Activated naive CD4-positive, alpha-beta T cell treated with anti-CD3 and anti-CD28 coated beads, Interleukin-2, amount 50 U/mL, for 72 hours (primary cell): Measurements from ENCODE around the gene WRAP53. TPM values are rescaled to one million over a fixed set of nuclear protein-coding genes. Genes with fewer than 3 reads are reported as not detected.

Experiments used
- ATAC-seq, 2 donors: fragments of 150-1000 bp; cut with Tn5 transposase; 2 replicates each; pipeline ENCODE4 v1.10.0; 2021; ENCODE audit warnings: mild to moderate bottlenecking in 2 of 2, moderate library complexity in 2 of 2
- DNase-seq, 2 donors: peaks; one replicate each; pipeline ENCODE4 v3.0.0; 2021 to 2022; ENCODE audit warnings: low spot score in 2 of 2
- H3K27ac Mint-ChIP-seq, 2 donors: one replicate each; pipeline ENCODE4 v1.8.0; 2022; ENCODE audit warnings: mild to moderate bottlenecking in 2 of 2, mixed read lengths in 2 of 2
- H3K36me3 Mint-ChIP-seq, 2 donors: one replicate each; pipeline ENCODE4 v1.8.0; 2022; ENCODE audit warnings: mixed read lengths in 2 of 2
- H3K9me3 Mint-ChIP-seq, 2 donors: one replicate each; pipeline ENCODE4 v1.8.0; 2022; ENCODE audit warnings: mixed read lengths in 2 of 2
- total RNA-seq, 2 donors: library from RNA; stranded (reverse); gene quantifications; one replicate each; pipeline ENCODE4 v1.2.3, GENCODE V29; 2022

The WRAP53 gene
- total RNA-seq, 2 donors from 2014 or later, result 16.4 to 23.5 TPM

DNA sequence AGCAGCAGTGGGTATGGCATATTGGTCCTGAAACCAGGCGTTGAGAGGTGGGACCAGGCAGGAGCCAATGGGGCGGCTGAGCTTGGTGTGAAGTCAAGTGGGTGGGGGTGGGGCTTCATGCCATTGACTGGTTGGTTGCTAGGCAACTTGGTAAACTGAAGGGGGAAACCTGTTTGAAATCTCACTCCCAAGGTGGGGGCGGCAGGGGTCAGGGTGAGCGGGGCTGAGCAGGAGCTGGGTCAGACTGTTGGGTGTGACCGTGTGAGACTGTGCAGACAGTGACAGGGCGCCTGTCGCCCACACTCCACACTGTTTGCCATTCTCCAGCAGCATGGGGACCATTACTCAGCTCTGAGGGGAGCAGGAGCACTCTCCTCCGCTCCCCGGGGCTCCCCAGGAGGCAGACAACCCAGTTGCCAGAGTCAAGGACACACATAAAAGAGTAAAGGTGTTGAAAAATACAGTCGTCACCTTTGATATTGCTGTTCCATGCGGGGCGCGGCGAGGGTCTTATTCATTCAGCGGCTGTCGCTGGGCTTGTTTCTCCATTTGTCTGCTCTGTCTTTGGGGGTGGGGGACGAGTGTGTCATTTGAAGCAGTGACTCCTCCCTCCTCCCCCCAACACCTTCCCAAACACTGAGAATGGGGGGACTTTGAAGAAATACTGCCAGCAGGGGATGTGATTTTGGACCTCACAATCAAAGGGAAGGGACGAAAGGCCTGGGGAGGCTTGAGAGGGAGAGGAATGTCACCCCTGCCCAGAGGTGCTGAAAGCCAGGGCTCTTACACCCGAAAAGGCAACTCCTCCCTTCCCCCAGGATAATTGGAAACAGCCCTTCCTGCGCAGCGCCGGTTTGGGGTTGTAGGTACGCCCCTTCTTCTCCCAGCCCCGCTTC is 15.6 kb downstream of the WRAP53 start:
- DNase-seq (no peak), ATAC-seq (peak; percentile 28 to 54)
- Mint-ChIP-seq H3K9me3 (no peaks in the 10 kb centered on the region), H3K27ac (no peak overlapping the region), H3K36me3 (peaks cover 0 to 28% of the 10 kb centered on the region in 2 donors)

DNA sequence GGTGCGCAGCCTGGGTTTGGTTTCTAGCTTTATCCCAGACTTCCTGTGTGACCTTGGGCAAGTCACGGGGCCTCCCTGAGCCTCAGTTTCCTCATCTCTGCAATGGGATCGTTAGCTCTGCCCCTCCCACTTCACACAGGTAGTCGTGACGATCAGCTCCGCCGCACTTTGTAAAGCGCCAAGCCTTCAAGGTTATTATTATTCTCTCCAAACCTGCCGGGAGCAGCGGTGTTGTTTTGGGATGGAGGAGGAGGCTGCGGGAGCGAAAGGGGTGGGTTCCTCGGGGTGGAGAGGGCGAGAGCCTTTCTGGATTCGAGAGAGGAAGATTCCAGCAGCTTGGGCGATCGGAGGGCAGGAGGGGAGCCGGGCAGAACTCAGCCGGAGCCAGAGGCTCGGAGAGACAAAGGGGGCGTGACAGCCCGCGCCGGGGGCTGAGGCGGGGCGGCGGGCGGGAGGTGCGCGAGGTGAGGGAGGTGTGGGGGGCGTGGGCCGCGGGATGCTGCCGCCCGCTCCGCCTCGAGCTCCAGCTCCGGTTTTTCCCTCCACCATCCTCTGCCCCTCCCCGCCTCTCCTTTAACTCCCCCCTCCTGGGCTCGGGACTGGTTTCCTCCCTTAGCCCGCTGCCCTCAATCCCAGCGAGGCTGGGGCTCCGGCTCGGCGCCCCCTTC is 16.5 kb downstream of the WRAP53 start, which contains the start of gene EFNB3:
EFNB3 (plus strand) TSS at position 602 of the 668 bp plus-strand sequence. CDS start 397 bp downstream, outside the sequence.
- peaks cover 0 to 28% of the 10 kb centered on the region in 2 donors for H3K36me3 Mint-ChIP-seq
- H3K27ac Mint-ChIP-seq, result no peak within 1 kb of the TSS
- ATAC-seq, result peak in 1 of 2 donors; percentile 35
- no peak for DNase-seq
- H3K9me3 Mint-ChIP-seq, result no peaks in the 10 kb centered on the region

DNA sequence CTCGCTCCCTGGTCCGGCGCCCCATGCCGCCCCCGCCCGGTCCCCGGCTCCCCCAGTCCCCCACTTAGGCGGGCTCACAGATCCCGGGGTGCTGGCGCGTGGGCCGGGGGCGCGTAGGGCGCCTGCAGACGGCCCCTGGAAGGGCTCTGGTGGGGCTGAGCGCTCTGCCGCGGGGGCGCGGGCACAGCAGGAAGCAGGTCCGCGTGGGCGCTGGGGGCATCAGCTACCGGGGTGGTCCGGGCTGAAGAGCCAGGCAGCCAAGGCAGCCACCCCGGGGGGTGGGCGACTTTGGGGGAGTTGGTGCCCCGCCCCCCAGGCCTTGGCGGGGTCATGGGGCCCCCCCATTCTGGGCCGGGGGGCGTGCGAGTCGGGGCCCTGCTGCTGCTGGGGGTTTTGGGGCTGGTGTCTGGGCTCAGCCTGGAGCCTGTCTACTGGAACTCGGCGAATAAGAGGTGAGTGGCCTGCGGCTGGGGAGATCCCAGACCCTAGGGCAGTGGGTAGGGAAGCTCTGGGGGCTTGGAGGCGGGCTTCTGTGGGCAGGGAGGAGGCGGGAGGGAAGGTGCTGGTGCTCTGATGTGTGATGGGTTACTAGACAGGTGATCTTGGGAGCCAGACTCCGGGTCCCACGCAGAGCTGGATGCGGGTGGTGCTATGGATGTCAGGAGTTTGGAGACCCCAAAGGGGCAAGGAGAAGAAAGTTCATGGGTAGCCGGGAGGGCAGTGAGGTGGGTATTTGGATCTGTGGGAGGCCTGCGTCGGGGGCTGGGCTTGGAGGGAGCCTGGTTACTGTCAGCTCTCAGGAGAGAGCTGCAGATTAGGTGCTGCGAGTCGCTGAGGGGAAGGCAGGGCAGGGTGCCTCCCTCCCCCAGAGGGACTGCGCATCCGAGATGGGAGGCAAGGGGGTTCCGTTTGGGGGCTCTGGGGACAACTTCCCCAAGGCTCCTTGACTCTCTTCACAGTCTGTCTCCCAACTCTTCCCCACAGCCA is 17.3 kb downstream of the WRAP53 start:
- H3K9me3 Mint-ChIP-seq, result no peaks in the 10 kb centered on the region
- DNase-seq (no peak), ATAC-seq (peak in 1 of 2 donors; percentile 17)
- no peak overlapping the region for H3K27ac Mint-ChIP-seq
- peaks cover 0 to 26% of the 10 kb centered on the region in 2 donors for H3K36me3 Mint-ChIP-seq

DNA sequence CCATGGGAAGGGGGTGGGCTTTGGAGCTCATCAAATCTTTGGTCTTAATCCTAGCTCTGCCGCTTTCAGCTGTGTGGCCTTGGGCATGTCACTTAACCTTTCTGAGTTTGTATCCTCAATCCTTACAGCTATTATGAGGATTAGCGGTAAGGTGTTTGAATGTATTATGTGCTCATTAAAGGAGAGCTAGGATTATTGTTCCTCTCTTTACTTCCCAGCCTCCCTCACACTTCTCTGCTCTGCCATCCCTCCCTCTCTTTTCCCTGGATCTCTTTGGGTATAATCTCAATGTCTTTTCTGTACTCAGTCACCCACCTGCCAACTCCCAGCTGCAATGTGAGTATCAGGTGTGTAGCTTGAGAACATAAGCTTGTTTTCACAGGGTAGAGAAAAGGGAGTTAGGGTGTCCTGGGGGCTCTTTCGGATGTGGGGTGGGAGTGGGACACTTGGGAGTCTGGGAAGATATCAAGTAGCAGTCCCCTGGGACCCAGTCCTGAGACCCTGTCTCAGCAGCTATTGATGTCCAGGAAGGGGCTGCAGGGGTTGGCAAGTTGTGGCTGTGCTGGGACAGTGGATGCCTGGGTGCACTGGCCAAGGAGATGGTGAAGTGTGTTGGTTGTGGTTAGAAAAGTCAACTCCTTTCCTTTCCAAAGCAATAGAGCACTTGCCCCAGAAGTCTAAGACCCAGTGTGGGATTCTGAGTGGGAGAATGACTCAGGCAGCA is 18.5 kb downstream of the WRAP53 start:
- Mint-ChIP-seq H3K27ac (no peak overlapping the region), H3K9me3 (no peaks in the 10 kb centered on the region), H3K36me3 (peaks cover 0 to 16% of the 10 kb centered on the region in 2 donors)
- ATAC-seq (no peak), DNase-seq (no peak)

DNA sequence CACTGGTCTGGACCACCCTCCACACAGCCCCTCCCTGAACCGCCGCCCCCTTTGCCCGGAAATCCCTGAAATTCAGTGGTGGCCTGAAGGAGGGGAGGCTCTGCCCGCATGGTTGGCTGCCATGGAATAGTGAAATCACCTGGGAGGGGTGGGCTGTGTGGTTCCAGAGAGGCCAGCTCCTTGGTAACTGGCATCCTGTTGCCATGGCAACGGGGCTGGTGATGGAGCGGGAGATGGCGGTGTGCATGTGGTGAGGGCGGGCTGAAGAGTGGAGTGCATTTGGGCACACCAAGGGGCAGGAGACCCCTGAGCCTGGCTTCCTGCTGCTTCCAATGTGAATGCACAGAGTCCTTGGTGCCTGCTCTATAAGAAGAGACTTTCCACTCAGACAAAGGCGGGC is 19.2 kb downstream of the WRAP53 start:
- peaks cover 0 to 12% of the 10 kb centered on the region in 2 donors for H3K36me3 Mint-ChIP-seq
- H3K9me3 Mint-ChIP-seq, result no peaks in the 10 kb centered on the region
- DNase-seq (no peak), ATAC-seq (no peak)
- H3K27ac Mint-ChIP-seq, result no peak overlapping the region

DNA sequence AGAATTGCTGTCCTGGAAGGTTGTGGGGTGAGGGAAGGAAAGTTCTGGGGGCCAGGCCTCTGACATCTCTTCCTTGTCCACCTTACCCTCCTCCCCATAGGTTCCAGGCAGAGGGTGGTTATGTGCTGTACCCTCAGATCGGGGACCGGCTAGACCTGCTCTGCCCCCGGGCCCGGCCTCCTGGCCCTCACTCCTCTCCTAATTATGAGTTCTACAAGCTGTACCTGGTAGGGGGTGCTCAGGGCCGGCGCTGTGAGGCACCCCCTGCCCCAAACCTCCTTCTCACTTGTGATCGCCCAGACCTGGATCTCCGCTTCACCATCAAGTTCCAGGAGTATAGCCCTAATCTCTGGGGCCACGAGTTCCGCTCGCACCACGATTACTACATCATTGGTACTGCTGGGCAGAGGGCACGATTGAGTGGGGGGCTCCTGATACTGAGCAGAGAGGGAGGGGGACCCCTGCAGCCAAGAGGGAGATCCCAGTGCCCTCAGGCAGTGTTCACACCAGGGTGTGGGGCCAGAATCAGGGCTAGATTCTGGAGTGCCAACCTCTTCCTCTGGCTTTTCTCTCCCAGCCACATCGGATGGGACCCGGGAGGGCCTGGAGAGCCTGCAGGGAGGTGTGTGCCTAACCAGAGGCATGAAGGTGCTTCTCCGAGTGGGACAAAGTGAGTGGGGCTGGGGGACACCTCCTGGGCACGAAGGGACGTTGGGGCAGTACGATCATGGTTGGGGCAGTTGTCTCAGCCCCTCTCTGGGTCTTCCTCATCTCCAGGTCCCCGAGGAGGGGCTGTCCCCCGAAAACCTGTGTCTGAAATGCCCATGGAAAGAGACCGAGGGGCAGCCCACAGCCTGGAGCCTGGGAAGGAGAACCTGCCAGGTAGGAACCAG is 19.8 kb downstream of the WRAP53 start:
- Mint-ChIP-seq H3K9me3 (no peaks in the 10 kb centered on the region), H3K27ac (no peak overlapping the region), H3K36me3 (peaks cover 0 to 8% of the 10 kb centered on the region in 2 donors)
- DNase-seq (no peak), ATAC-seq (no peak)

DNA sequence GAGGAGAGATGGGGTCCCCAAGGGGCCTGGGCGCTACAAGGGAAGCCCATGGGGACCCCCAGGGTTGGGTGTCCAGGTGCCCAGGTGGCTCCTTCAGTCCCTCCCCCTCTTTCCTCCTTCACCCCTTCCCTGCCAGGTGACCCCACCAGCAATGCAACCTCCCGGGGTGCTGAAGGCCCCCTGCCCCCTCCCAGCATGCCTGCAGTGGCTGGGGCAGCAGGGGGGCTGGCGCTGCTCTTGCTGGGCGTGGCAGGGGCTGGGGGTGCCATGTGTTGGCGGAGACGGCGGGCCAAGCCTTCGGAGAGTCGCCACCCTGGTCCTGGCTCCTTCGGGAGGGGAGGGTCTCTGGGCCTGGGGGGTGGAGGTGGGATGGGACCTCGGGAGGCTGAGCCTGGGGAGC is 20.8 kb downstream of the WRAP53 start:
- Mint-ChIP-seq H3K27ac (no peak overlapping the region), H3K36me3 (peaks cover 0 to under 1% of the 10 kb centered on the region in 2 donors), H3K9me3 (no peaks in the 10 kb centered on the region)
- no peak for ATAC-seq
- DNase-seq, result no peak

DNA sequence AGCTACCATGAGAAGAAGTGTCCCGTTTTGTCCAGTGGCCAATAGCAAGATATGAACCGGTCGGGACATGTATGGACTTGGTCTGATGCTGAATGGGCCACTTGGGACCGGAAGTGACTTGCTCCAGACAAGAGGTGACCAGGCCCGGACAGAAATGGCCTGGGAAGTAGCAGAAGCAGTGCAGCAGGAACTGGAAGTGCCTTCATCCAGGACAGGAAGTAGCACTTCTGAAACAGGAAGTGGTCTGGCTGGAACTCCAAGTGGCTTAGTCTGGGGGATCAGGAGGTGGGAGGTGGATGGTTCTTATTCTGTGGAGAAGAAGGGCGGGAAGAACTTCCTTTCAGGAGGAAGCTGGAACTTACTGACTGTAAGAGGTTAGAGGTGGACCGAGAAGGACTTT is 22.0 kb downstream of the WRAP53 start:
- peak overlapping the region in 1 of 2 donors; percentile 0 for H3K27ac Mint-ChIP-seq
- H3K9me3 Mint-ChIP-seq, result no peaks in the 10 kb centered on the region
- DNase-seq (no peak), ATAC-seq (no peak)
- H3K36me3 Mint-ChIP-seq, result no peaks in the 10 kb centered on the region

DNA sequence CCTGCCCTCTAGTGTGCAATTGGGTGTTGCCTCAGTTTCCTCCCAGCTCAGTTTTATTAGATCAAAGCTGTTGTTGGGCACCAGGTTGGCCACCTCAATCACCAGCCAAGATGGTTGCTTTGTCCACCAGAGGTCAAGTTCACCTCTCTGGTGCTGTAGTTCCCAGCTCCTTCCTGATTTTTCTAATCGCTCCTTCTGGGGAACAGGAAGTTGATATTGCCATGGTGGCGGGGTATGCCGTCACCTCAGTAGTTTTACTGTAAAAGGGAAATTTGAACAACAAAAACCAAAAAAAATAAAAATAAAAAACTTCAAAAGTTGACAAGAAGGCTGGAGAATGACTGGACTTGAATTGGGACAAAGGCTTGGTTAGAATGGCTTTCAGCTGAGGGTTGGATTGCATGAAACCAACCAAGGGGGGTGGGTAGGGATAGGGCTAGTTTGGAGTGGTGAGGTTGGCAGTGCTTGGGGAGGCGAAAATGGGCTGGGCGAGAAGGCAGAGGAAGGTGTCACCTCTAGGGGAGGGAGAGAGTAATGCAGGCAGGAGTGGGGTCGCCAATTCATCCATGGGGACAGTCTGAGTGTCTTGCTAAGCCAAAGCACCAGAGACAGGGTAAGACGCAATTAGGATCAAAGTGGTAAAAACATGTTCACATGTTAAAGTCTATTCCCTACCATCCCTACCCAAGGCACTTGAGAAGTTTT is 22.9 kb downstream of the WRAP53 start:
- DNase-seq (no peak), ATAC-seq (peak in 1 of 2 donors; percentile 45)
- Mint-ChIP-seq H3K27ac (no peak overlapping the region), H3K9me3 (no peaks in the 10 kb centered on the region), H3K36me3 (no peaks in the 10 kb centered on the region)

DNA sequence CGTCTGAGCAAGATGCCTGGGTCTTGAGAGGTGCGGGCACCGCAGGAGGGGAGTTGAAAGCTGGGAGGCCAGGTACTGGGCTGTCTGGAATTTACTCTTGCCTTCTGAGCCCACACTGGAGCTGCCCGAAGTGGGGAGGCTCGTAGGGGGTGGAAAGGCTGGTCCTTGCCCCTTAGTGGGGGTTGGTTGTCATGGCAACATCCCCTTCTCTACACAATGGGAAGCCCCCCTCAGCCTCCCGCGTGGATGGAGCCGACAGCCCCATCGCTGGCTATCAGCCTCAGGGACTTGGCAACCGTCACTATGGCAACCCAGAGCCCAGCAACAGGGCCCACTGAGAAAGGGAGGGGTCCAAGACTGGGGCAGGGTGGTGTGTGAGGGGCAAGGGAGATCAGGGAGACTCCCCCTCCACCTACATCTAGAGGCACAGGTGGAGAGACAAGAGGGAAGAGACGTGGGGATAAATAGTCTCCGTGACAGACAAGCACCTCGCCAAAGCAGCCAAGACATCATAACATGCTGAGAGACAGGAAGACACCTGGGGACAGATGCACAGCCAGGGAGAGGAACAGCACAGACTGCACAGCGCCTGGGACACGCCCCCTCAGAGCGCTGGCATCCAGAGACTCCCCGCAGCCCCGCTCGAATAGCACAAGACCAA is 24.0 kb downstream of the WRAP53 start:
- no peak for DNase-seq
- H3K9me3 Mint-ChIP-seq, result no peaks in the 10 kb centered on the region
- no peak for ATAC-seq
- peak overlapping the region in 1 of 2 donors; percentile 42 for H3K27ac Mint-ChIP-seq
- no peaks in the 10 kb centered on the region for H3K36me3 Mint-ChIP-seq

DNA sequence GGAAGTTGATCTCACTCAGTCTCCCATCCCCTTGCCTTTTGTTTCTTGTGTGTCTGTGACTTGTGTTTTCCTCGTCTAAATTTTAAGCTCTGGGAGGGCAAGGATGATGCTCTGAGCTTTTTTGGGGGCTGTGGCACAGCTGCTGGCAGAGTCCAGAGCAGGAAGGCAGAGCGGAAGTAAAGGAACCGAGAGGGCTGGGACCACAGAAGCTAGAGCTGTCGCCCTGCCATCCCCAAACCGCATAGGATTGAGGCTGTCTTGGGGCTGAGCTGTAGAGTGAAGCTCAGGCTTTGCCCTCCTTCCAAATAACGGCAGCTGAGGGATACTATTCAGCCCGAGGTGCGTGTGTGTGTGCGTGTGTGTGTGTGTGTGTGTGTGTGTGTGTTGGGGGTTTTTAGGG is 25.5 kb downstream of the WRAP53 start:
- H3K9me3 Mint-ChIP-seq, result no peaks in the 10 kb centered on the region
- ATAC-seq (no peak), DNase-seq (no peak)
- peak overlapping the region in 1 of 2 donors; percentile 69 for H3K27ac Mint-ChIP-seq
- no peaks in the 10 kb centered on the region for H3K36me3 Mint-ChIP-seq

DNA sequence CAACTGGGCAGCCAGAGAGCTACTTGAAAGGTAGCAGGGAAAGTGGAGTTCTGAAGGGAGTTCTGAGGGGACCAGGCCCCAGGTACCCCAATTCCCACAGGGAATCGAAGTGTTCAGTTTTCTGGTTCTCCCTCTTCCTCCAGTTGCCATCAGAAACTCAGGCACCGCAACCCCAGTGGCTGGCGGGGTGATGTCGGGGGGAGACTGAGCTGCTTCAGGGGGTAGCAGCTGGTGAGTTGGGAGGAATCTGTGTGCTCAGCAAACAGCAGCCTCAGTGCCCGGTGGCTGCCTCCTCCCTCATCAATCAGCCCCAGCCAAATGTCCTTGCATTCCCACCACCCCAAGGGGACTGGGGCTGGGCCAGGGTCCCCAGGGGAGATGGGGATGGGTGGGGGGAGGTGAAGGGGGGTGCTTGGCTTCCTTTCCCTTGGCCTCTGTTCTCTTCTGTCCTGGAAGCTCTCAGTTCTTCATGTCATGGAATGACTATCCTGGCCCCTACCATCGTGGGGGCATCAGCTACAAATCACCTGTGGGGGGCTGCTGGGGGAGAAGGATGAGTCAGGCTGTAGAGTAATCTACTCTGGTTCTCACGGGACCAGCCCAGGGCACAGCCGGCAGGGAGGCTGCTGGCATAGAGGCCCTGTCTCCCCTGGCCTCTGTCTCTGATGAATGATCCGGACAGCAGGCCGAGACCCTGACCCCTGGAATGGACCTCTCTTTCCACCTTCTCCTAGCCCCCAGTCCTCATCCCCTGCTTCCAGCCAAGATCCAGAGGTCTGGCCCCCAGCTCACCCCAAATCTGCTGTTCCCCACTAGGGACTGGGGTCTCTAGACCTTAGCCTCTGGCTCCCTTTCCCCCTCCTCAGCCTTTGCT is 26.7 kb downstream of the WRAP53 start:
- no peak for ATAC-seq
- H3K27ac Mint-ChIP-seq, result no peak overlapping the region
- DNase-seq, result no peak
- H3K36me3 Mint-ChIP-seq, result no peaks in the 10 kb centered on the region
- no peaks in the 10 kb centered on the region for H3K9me3 Mint-ChIP-seq
